Left forelimb (tissue), 1 donor: ENCODE data around the gene PCDH9.
"Not testable (repeated sequence)": the region's sequence is repeated elsewhere in the genome, so short reads cannot be mapped to it uniquely, and the experiment has no call there.

Experiments used
- DNase-seq: peaks from one replicate; pipeline ENCODE4 v3.0.0-alpha.2; 2018; ENCODE audit warnings: low spot score

PCDH9 gene

DNA sequence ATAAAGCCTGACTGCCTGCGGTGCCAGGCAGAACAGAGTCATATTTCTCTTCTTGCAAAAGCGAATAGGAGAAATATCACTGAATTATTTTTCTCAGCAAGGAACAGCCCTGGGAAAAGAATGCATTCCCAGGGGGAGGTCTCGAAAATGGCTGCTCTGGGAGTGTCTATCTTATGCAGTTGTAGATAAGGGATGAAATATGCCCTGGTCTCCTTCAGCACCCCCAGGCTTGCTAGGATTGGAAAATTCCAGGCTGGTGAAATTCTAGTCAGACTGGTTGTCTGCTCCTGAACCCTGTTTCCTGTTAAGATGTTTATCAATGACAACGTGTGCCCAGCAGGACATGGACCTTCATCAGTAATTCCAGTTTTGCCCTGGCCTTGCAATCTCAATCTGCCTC, 469.5 kb downstream of the PCDH9 start:
- not testable (repeated sequence) for DNase-seq

DNA sequence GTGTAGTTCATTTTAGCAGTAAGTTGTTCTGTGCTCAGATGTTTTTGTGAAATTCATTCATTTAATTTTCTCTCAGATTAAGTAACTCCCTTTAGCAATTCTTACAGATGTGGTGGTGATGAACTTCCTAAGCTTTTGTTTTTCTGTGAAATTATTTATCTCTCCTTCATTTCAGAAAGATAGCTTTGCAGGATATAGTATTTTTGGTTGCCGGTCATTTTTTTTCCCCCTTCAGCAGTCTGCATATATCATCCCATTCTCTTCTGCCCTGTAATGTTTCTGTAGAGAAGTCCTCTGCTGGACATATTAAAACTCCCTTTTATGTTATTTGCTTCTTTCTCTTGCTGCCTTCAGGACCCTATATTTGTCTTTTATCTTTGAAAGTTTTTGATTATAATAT, 470.2 kb downstream of the PCDH9 start:
- no peak for DNase-seq

DNA sequence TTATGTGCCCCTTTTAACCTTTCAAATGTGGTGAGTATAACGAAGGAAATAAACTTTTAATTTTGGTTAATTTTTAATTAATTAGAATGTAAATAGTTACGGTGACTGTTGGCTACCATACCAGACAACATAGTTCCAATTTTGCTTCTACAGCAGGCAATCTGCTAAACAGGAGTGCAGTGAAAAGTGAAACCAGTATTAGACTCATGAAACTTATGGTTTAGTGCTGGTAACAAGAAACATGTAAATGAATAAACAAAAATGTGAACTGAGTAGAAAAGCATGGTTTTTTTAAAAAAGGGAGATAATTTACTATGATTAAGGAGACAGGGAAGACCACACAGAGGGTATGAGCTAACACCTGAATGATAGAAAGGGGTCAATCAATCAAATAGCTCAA, 478.4 kb downstream of the PCDH9 start:
- no peak for DNase-seq

DNA sequence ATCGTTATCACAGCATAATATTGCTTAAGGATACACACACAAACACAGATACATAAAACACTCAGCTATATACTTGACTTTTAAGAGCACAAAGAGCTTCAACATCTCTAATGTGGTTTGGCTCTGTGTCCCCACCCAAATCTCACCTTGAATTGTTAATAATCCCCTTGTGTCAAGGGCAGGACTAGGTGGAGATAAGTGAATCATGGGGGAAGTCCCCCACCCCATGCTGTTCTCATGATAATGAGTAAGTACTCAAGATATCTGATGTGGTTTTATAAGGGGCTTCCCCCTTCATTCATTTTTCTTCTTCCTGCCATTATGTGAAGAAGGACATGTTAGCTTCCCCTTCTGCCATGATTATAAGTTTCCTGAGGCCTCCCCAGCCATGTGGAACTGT, 481.4 kb downstream of the PCDH9 start:
- DNase-seq = no peak

DNA sequence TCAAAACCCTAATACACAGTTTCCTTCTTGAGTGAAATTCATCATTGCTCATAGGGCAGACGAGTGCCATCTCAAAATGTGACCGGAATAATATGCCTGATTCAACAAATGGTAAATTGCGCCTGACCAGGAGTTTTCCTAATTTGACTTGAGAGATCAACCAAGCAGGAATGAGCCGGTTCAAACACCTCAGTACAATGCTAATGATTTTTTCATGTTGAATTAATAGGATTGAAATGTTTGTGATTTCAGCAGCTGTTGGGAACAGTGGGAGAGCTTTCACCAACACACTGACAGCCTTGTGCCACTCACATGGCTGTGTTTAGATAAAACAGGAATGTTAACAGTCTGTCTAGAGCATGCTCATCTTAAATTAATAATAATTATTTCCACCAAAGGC, 484.8 kb downstream of the PCDH9 start:
- DNase-seq = no peak

DNA sequence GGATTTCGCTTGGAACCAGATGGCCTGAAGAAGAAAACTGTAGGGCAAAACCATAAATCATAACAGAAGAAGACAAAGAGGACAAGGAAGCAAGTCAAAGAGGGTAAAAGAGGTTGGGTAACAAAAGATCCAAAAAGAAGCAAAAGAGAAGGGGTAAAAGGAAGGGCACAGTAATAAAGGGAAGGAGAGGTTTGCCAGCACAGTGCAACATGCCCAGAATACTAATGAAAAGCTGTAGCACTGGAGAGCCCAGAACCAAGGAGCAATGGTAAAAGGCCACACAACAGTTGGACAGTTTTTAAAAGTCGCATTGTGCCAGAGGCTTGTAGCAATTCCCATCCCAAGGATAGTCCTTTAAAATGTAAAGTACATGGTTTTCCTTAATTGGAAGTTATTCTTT, 506.6 kb downstream of the PCDH9 start:
- DNase-seq = no peak

DNA sequence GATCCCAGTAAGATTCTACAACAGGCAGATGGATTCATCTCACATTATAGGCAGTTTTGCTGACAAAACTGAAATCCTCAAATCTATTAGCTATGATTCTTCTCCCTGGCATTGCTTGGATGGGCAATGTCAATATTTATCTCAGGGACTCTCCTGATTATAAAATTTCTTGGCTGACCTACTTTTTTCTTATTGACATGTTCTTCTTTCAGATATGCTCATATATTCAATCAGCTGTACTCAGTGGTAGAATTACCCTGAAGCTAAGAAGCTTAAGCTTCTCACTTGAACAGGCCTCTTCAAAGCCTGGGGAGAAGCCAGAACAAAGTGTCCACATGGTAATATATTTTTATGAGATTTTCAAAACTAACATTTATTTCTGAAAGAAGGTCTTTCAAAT, 513.6 kb downstream of the PCDH9 start:
- no peak for DNase-seq

DNA sequence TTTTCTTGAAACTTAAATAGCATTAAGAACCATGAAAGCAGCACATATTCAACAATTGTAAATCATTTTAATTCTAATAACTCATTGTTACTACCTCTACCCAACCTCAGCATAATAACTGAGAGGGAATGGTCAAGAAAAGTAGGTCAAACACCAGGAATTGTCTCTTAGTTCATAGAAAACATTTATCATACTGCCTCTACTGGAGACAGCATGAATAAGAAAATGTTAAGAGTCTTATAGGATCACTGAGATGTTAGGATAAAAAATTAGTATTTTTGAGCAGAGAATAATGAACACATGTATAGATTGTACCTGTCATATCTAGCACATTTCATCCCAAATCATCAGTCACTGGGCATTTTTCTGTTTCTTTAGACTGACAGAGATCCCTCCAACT, 515.3 kb downstream of the PCDH9 start:
- DNase-seq = no peak

DNA sequence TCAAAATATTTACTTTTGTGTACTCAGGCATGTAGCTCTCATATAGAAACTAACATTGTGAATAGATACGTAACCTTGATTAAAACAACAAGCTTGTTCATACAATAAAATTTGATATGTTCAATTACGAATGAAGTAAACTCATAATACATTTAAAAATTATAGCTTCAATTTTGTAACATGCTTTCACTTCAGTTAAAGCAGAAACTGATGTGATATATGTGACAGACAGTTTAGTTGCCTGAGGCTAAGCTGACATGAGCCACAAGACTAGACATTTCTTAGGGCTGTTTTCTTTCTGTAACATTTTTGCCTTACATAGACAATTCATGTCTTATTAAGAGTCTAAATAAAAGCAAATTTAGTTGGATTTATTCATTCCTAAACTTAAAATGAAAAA, 526.0 kb downstream of the PCDH9 start:
- no peak for DNase-seq

DNA sequence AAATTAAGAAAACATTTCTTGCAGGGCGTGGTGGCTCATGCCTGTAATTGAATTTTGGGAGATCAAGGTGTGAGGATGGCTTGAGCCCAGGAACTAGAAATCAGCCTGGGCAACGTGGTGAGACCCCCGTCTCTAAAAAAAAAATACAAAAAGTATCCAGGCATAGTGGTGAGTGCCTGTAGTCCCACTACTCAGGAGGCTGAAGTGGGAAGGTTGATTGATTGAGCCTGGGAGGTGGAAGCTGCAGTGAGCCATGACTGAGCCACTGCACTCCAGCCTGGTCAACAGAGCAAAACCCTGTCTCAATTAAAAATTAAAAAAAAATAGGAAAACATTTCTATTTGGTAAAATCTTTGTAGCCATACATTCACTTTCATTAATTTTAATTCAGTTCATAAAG, 526.5 kb downstream of the PCDH9 start:
- DNase-seq = no peak

DNA sequence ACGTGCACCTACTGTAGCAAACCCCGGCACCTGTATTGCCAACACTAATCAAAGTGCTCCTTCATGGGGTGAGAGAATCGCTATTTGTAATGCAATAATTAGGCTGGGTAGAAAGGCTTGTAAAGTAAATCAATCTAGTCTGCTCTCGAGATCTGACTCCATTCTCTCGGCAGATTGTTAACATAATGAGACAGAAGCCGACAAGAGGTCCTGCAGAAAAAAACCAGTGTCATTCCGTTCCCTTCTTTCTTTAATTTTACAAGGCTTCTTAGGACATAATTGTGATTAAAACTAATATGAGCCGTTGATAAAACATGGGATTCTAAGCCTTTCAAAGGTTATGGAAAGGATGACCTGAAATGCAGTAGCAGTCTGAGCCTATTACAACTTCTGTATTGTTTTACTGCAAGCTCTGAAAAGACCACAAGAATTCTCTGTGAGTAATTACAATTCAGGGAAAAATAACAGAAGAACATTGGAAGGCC, 530.0 kb downstream of the PCDH9 start:
- no peak for DNase-seq

DNA sequence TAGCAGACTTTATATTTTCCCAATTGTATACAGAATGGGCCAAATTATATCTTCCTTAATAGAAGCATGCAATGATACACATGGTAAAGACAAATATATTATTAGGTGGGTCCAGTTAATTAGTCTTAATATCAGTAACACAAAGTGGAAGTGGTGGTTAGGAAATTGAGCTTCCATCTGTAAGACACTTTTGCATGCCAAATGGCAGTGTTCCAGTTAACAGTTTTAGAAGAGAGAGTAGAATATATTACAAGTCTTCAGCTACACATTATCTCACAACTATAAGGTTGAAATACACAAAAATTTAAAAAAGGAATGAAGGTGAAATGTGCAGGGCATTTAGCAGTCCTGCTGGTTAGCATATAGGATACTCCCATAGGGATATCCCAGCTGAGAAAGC, 536.5 kb downstream of the PCDH9 start:
- no peak for DNase-seq

DNA sequence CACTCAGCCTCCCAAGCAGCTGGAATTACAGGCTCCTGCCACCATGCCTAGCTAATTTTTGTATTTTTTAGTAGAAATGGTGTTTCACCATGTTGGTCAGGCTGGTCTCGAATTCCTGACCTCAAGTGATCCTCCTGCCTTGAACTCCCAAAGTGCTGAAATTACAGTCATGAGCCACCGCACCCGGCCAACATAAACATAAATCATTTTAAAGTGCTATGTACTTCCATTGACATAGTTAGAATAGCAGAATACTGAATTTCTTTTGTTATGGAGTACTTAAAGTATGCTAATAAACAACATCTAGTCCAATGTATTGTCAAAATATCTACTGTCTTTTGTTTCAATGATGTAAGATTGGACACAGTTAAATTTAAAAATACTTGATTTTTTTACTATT, 539.0 kb downstream of the PCDH9 start:
- DNase-seq = no peak

DNA sequence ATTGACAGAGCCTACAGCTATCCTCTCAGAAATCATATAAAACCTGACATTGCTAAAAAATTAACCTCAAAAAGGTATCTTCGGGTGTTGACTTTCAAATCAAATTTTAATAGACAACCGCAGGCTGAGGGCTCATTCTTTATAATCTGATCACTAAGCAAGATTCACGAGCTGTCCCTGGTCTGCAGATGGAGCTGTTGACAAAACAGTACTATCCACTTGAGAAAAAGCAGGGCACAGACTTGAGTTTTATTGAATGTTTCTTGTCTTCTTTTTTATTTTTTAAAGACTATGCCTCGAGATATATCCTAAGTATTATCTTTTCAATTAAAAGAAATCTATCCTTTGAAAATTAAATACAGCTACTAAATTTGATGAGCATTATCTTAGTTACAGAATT, 540.5 kb downstream of the PCDH9 start:
- no peak for DNase-seq

DNA sequence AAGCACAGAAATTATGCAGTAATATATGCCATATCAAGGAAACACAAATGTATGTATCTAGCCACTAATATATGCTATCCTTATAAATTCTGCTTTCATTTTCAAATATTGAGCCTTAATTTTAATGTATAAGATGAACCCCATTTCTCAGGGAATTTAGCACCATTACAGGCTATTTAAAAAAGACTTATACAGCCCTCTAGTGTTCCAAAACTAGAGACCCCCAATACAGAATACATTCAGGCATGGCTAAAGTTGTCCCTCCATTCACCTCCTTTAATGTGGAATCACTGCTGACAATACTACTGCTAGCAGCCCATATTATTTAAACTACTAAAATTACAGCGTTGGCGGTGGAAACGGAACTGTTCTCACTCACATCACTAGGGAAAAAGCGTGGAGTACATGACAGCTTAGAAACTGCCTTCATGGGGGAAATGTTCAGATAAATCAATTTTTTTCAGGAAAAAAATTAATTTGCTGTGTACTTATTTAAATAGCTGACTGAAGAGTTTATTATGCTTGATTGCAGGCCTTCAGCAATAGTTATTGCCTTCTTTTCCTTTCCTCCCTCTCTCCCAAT, 541.0 kb downstream of the PCDH9 start:
- no peak for DNase-seq

DNA sequence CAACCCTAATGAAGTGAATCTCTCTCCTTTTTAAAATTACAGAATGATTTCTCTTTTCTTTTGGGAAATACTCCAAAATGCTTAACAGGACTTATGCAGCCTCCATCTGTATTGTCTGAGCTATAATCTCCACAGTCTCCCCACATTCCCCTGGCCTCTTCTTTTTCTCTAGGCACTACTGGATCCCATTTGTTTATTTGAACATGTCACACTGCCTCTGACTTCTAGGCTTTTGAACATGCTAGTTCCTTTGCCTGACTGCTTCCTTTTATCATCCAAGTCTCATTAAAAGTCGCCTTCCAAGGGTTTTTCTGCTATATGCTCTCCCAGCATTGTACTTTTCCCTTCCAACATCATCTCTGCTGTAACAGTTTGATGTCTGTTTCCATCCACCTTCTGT, 548.7 kb downstream of the PCDH9 start:
- no peak for DNase-seq

DNA sequence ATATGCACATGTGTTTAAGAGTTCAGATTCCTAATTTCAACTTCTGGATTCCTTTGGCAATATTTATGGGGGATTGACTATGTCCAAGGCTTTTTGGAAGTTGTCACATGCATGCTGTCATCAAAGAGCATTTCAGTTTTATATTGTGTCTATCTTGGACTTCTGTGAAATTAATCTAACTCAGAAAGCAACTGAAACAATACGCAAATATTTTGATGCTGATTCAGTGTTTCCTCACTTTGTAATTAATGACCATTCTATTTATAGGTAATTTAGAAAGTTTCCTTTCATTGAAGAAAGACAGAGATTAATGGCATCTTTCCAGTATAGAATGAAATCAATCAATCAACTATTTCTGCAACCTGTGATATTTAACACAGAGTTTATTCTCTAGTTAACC, 550.1 kb downstream of the PCDH9 start:
- DNase-seq = no peak

DNA sequence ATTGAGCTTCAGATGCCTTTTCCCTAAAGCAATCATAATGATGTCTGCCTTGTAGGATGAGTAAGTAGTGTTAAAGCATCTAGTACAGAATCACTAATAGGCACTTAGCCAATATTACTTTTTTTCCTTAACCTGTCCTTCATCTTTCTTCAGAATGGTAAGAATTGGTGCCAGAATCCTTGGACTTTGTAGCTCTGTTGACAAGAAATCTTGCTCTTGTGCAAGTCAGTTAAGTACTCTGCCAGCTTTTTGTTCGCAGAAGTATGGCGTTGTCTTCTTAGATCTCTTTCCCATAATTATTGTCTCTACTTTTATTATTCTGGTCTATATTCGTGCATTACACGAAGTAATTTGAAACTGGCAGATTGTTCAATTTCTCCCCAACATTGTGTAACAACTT, 554.5 kb downstream of the PCDH9 start:
- no peak for DNase-seq

DNA sequence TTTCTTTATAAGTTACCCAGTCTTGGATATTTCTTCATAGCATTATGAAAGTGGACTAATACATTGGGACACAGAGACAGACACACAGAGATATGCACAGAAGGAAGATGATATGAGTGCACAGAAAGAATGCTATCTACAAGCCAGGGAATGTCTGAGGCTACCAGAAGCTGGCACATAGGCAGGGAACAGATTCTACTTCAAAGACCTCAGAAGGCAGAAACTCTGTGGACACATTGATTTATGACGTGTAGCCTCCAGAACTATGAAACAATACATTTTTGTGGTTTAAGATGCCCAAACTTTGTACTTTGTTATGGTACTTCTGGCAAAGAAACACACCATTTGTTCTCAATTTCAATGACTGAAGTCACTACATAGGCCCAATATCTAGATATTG, 556.7 kb downstream of the PCDH9 start:
- no peak for DNase-seq

DNA sequence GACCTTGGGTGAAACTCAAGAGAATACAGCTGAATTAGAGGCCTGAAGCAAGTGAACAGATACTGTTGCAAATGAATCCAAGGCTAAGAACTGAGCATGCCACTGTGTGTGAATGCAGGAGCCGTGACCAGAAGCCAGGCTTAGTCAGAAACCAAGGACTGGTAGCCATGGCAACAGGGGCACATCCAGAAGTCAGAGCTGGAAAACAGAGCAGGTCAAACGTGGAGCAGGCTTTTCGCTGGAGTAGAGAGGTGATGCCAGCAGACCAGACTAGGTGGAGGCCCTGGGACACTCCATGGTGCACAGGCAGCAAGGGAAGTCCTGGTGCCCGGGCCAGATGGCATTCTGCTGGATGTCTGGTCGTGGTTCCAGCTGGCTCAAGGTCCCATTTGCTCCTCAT, 564.1 kb downstream of the PCDH9 start:
- no peak for DNase-seq

DNA sequence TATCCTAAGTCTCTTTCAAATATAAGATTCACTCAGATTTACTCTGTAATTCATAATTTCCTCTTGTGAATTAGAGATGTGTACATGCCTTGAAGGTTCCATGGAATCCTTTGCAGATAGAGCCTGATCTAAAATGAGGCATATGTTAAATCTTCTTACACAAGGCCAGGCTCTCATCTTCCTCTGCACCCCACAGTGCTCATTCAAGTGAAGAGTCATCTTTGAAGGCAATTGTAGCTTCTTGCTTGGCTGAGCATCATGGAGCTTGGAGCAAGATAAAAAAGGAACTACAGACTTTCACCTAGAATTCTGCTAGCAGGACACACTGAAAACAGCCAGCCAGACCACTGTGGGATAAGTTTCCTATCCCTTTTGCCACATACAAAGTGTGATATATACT, 566.4 kb downstream of the PCDH9 start:
- no peak for DNase-seq

DNA sequence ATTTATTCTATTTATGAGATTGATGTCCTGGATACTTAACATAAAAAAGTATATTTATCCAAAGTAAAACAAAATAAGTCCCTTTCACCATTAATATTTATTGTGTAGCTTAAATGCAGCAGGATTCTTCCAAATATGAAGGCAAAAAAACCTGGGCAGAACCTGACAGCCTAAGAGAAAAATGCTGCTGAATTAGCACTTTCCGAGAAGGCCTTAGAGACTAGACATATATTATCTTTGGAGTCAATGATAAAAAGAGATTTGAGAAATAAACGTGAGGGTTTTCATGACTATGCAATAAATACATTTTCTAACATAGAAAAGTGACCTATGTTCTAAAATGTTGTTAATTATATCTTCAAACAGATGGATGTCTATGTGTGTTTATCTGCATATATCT, 566.9 kb downstream of the PCDH9 start:
- no peak for DNase-seq

DNA sequence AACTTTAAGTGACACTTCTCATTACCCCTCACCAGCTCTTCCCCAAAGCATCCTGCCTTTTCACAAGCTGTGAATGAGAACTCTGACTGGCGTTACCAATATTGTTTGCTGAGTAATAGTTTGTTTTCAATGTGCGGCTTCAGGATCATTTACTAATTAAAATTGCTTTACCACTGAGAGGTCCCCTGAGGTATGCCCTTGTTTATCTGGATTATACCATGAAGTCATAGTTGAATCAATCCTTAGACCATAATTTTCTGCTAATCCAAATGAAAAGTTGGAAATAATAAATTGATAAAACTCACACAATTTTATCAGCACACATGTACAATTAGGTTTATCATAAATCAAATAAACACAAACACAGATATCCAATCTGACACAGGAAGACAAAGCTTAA, 568.8 kb downstream of the PCDH9 start:
- DNase-seq = no peak

DNA sequence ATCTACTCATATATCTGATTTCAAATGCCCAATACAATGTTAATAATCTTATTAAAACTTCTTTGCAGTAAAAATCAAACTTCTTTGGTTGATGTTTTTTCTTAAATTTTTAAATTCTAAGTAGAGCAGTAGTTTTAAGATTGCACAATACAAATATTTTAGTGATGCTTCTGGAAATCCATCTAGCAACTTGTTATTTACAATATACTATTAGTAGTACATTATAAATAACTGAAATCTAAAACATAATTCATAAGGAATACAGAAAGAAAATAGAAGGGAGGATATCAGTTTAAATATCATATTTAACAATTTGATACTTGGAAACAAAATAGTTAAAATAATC, 569.7 kb downstream of the PCDH9 start:
- no peak for DNase-seq
